Muscle of leg (tissue), 11 donors: ENCODE data around the gene STAT6. TPM values are rescaled to one million over a fixed set of nuclear protein-coding genes. Genes with fewer than 3 reads are reported as not detected.
A peak's percentile ranks its signal among the peaks of the same experiment; 100 is the strongest.

Experiments
- DNase-seq: peaks from one replicate; pipeline ENCODE4 v3.0.0; 2013
- H3K27ac ChIP-seq: one replicate; pipeline ENCODE4 v1.5.1; 2013; ENCODE audit warnings: mild to moderate bottlenecking, low read length, control low read depth
- H3K27me3 ChIP-seq: one replicate; pipeline ENCODE4 v1.6.1; 2013; ENCODE audit warnings: low read length; ENCODE audit not compliant: control insufficient read depth, insufficient read depth
- H3K36me3 ChIP-seq: one replicate; pipeline ENCODE4 v1.6.1; 2013; ENCODE audit warnings: low read length; ENCODE audit not compliant: control insufficient read depth, insufficient read depth
- H3K4me1 ChIP-seq: one replicate; pipeline ENCODE4 v1.6.1; 2013; ENCODE audit warnings: low read length; ENCODE audit not compliant: control insufficient read depth, insufficient read depth
- H3K4me3 ChIP-seq: one replicate; pipeline ENCODE4 v1.5.1; 2013; ENCODE audit warnings: low read length, control low read depth
- H3K9me3 ChIP-seq: replicated peaks from 2 replicates; pipeline ENCODE4 v1.6.1; 2013; ENCODE audit warnings: low read depth, low read length; ENCODE audit not compliant: control insufficient read depth
- WGBS: methylation state at CpG from one replicate; pipeline ENCODE4 v1.1.5; 2013; ENCODE audit warnings: missing lambda C conversion rate; ENCODE audit not compliant: insufficient coverage; 5-methylcytosine and 5-hydroxymethylcytosine counted together
- polyA plus RNA-seq, 8 donors: library from polyadenylated mRNA; unstranded; fragments of 120-200 nt; gene quantifications; one replicate each; pipeline versions ENCODE4 v1.2.1 to v1.2.3, GENCODE V29; 2013; ENCODE audit warnings: inconsistent platforms in 1 of 8, low replicate concordance in 1 of 8; ENCODE audit not compliant: insufficient read length in 8 of 8, insufficient read depth in 1 of 8
- total RNA-seq: library from RNA; stranded (reverse); fragments of 120-200 nt; gene quantifications from one replicate; pipeline ENCODE4 v1.2.4, GENCODE V29; 2013

Gene STAT6
- total and polyA plus RNA-seq, 9 donors = 26.9 to 56.3 (median 36.4) TPM

- peaks cover 72% of the 10 kb centered on the region for H3K4me1 ChIP-seq
- H3K4me3 ChIP-seq = no peak overlapping the region
- peak overlapping the region; percentile 45 for H3K27ac ChIP-seq
- 20% methylated on average over 1 of the region's 15 CpGs for WGBS
- H3K9me3 ChIP-seq = no peaks in the 10 kb centered on the region
- no peaks in the 10 kb centered on the region for H3K27me3 ChIP-seq
- DNase-seq = no peak
- peaks cover 74% of the 10 kb centered on the region for H3K36me3 ChIP-seq
Observed at GRCh38 chr12:57094208-57095160, 16.7 kb downstream of the STAT6 start.

DNA sequence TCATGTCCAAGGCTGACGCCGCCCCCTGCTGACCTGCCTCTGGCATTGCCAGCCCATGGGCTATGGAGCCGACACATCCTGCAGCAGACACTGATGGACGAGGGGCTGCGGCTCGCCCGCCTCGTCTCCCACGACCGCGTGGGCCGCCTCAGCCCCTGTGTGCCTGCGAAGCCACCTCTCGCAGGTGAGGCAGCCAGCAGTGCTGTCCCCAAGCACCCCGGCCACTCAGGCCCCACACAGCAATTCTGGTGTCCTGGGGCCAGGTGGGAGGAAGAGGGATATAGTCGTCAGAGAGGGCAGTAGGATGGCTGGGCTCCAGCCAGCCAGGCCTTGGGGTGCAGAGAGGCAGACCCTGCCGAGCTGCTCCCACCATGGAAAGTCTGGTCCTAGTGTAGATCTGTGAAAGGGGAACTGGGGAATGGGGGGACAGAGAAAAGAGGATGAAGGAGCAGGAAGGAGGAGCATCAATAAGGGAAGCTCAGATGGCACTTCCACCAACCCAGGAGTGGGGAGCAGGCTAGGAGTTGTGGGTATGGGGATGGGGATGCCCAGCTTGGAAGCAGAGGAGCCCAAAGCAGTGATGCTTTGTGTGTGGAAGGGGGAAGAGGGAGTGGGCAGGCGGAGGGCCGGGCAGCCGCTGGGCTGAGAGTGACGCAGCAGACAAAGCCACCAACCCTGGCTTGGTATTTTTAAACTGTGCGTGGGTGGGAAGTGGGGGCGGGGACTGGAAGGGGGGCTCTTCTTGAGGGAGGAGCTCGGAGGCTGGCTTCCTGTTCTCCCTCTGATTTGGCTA lies 17.6 kb downstream of the STAT6 start:
- Histone ChIP-seq H3K4me3 (no peak overlapping the region), H3K36me3 (peaks cover 67% of the 10 kb centered on the region), H3K27me3 (no peaks in the 10 kb centered on the region), H3K9me3 (no peaks in the 10 kb centered on the region), H3K4me1 (peaks cover 64% of the 10 kb centered on the region), H3K27ac (peak overlapping the region; percentile 72)
- DNase-seq = peak; percentile 88
- WGBS = 38% methylated on average over 22 of the region's 24 CpGs

DNA sequence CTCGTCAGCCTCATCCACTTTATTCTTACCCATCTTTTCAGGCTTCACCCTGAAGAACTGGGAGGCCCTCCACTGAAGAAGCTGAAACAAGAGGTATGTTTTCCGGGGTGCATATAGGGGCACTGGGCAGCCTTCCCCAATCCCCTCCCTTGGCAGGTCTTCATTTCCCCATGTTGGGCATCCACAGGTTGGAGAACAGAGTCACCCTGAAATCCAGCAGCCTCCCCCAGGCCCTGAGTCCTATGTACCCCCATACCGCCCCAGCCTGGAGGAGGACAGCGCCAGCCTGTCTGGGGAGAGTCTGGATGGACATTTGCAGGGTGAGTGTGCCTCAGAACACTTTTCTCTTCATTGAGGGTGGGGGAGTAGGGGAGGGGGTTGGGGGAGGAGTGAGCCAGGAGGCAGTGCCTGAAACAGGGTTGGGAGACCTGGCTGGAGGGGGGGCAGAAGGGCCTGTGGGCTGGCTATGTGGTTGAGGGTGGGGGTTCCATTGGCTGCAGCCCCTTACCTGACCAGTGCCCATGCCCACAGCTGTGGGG lies 18.2 kb downstream of the STAT6 start:
- Histone ChIP-seq H3K36me3 (peaks cover 67% of the 10 kb centered on the region), H3K27me3 (no peaks in the 10 kb centered on the region), H3K4me1 (peaks cover 66% of the 10 kb centered on the region), H3K27ac (peak overlapping the region; percentile 72), H3K9me3 (no peaks in the 10 kb centered on the region), H3K4me3 (no peak overlapping the region)
- 71% methylated on average over 1 of the region's 4 CpGs for WGBS
- no peak for DNase-seq

DNA sequence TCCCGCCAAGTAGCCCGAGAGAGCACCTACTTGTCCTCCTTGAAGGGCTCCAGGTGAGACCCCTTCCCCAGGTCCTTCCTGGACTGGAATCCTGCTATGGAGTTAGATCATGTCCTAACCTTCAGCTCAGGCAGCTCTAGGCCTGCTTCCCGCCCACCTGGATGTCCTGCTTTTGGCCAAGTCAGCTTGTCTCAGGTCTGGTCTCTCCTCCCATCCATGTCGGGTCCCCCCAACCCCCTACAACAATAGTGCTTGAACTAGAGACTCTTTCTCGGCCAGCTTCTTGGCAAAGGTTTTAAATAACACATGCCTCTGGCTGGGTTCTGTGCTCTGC lies 18.7 kb downstream of the STAT6 start:
- 62% methylated on average over 5 of the region's 5 CpGs for WGBS
- Histone ChIP-seq H3K36me3 (peaks cover 67% of the 10 kb centered on the region), H3K4me3 (no peak overlapping the region), H3K9me3 (no peaks in the 10 kb centered on the region), H3K27me3 (no peaks in the 10 kb centered on the region), H3K27ac (no peak overlapping the region), H3K4me1 (peaks cover 68% of the 10 kb centered on the region)
- no peak for DNase-seq

DNA sequence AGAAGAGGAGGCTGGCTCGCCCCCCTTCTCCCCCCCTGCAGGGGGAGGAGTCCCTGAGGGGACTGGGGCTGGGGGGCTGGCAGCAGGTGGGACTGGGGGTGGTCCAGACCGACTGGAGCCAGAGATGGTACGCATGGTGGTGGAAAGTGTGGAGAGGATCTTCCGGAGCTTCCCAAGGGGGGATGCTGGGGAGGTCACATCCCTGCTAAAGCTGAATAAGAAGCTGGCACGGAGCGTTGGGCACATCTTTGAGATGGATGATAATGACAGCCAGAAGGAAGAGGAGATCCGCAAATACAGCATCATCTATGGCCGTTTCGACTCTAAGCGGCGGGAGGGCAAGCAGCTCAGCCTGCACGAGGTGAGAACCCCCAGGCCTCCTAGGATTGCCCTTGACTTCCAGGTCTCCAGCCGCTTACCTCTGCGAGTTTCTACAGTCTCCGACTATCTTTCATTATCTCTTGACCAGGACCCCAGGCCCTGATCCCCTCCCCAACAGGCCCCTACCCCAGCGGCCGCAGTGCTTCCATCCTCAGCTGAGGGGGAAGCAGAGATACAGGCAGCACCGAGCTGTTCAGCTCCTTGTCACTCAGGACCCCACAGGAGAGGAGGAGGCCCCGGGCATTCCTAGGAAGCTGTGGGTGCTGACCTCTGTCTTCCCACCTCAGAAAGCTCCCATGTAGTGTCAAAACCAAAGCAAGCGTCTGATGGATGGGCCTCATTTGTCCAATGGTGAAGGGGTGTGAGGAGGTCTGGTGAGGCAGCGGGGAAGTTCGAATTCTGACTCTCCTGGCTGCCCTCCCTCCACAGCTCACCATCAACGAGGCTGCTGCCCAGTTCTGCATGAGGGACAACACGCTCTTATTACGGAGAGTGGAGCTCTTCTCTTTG lies 19.3 kb downstream of the STAT6 start:
- Histone ChIP-seq H3K27me3 (no peaks in the 10 kb centered on the region), H3K36me3 (peaks cover 63% of the 10 kb centered on the region), H3K9me3 (no peaks in the 10 kb centered on the region), H3K4me1 (peaks cover 65% of the 10 kb centered on the region), H3K27ac (no peak overlapping the region), H3K4me3 (no peak overlapping the region)
- 57% methylated on average over 16 of the region's 25 CpGs for WGBS
- no peak for DNase-seq

DNA sequence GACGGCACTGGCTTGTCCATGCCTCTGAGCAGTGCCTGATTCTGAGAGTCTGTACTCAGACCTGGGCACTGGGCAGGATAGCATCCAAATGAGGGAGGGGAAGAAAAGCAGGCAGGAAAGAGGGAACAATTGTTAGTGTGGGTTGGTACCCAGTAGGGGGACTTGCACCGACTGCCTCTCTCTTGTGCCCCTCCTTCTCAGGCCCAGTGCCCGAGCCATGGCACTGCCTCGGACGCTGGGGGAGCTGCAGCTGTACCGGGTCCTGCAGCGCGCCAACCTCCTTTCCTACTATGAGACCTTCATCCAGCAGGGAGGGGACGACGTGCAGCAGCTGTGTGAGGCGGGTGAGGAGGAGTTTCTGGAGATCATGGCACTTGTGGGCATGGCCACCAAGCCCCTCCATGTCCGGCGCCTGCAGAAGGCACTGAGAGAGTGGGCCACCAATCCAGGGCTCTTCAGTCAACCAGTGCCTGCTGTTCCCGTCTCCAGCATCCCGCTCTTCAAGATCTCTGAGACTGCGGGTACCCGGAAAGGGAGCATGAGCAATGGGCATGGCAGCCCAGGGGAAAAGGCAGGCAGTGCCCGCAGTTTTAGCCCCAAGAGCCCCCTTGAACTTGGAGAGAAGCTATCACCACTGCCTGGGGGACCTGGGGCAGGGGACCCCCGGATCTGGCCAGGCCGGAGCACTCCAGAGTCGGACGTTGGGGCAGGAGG lies 20.1 kb downstream of the STAT6 start:
- Histone ChIP-seq H3K36me3 (peaks cover 55% of the 10 kb centered on the region), H3K27ac (peak overlapping the region; percentile 67), H3K27me3 (no peaks in the 10 kb centered on the region), H3K4me1 (peaks cover 60% of the 10 kb centered on the region), H3K9me3 (no peaks in the 10 kb centered on the region), H3K4me3 (peak overlapping the region; percentile 74)
- peak; percentile 65 for DNase-seq
- 72% methylated on average over 8 of the region's 22 CpGs for WGBS

GRCh38 chr12:57090490-57090889 lies 20.7 kb downstream of the STAT6 start:
- Histone ChIP-seq H3K4me1 (peaks cover 65% of the 10 kb centered on the region), H3K9me3 (no peaks in the 10 kb centered on the region), H3K27me3 (no peaks in the 10 kb centered on the region), H3K4me3 (peak overlapping the region; percentile 74), H3K27ac (peak overlapping the region; percentile 67), H3K36me3 (peaks cover 49% of the 10 kb centered on the region)
- 39% methylated on average over 3 of the region's 6 CpGs for WGBS
- no peak for DNase-seq

GRCh38 chr12:57089271-57090245 lies 21.6 kb downstream of the STAT6 start:
- peaks cover 41% of the 10 kb centered on the region for H3K36me3 ChIP-seq
- H3K9me3 ChIP-seq = no peaks in the 10 kb centered on the region
- no peaks in the 10 kb centered on the region for H3K27me3 ChIP-seq
- peak overlapping the region; percentile 87 for H3K27ac ChIP-seq
- WGBS = 0% methylated on average over 35 of the region's 45 CpGs
- DNase-seq = peak; percentile 89
- H3K4me3 ChIP-seq = peak overlapping the region; percentile 74
- H3K4me1 ChIP-seq = peaks cover 63% of the 10 kb centered on the region
